HepG2 (cell line): Measurements from ENCODE around the gene RNF123. TPM values are rescaled to one million over a fixed set of nuclear protein-coding genes. Genes with fewer than 3 reads are reported as not detected.

Experiments used
- CHCHD3 ChIP-seq: sonication (generic); formaldehyde crosslinking; IDR thresholded peaks from 2 replicates; pipeline ENCODE4 v1.8.0; 2022; ENCODE audit warnings: mild to moderate bottlenecking, missing genetic modification reagents, moderate library complexity
- CHD4 ChIP-seq: fragments of 200-600 bp; sonication (generic); IDR thresholded peaks from 2 replicates; pipeline ENCODE4 v1.7.0; 2017; ENCODE audit warnings: mild to moderate bottlenecking, low read length, borderline replicate concordance
- DZIP1 ChIP-seq: sonication (generic); formaldehyde crosslinking; IDR thresholded peaks from 2 replicates; pipeline ENCODE4 v1.5.0; 2020; ENCODE audit warnings: mild to moderate bottlenecking, missing genetic modification reagents
- HCFC1 ChIP-seq: fragments of 150-350 bp; IDR thresholded peaks from 2 replicates; pipeline ENCODE4 v1.6.1; 2014; ENCODE audit warnings: low read depth, low read length
- KDM2A ChIP-seq: sonication (generic); formaldehyde crosslinking; IDR thresholded peaks from 2 replicates; pipeline ENCODE4 v1.4.0; 2020; ENCODE audit warnings: low read depth, missing genetic modification reagents, borderline replicate concordance
- KLF12 ChIP-seq: sonication (generic); formaldehyde crosslinking; IDR thresholded peaks from 2 replicates; pipeline ENCODE4 v1.4.0; 2020; ENCODE audit warnings: missing genetic modification reagents, borderline replicate concordance
- NR3C1 ChIP-seq: sonication (generic); formaldehyde crosslinking; IDR thresholded peaks from 2 replicates; pipeline ENCODE4 v1.4.0; 2020; ENCODE audit warnings: missing genetic modification reagents
- ONECUT2 ChIP-seq: sonication (generic); formaldehyde crosslinking; IDR thresholded peaks from 2 replicates; pipeline ENCODE4 v1.4.0; 2020; ENCODE audit warnings: missing genetic modification reagents
- RCOR2 ChIP-seq: IDR thresholded peaks from 2 replicates; pipeline ENCODE4 v1.6.1; 2016; ENCODE audit warnings: missing biosample characterization, missing genetic modification reagents
- SMYD3 ChIP-seq: sonication (generic); formaldehyde crosslinking; IDR thresholded peaks from 2 replicates; pipeline ENCODE4 v1.8.1; 2023; ENCODE audit warnings: mild to moderate bottlenecking, missing genetic modification reagents
- TEF ChIP-seq: sonication (generic); formaldehyde crosslinking; IDR thresholded peaks from 2 replicates; pipeline ENCODE4 v1.5.0; 2020; ENCODE audit warnings: missing genetic modification reagents
- TFAP4 ChIP-seq: sonication (generic); IDR thresholded peaks from 2 replicates; pipeline ENCODE4 v1.6.1; 2016; ENCODE audit warnings: low read depth, borderline replicate concordance
- TFDP2 ChIP-seq: sonication (generic); formaldehyde crosslinking; IDR thresholded peaks from 2 replicates; pipeline ENCODE4 v1.4.0; 2020; ENCODE audit warnings: missing genetic modification reagents
- TRIM24 ChIP-seq: sonication (generic); formaldehyde crosslinking; IDR thresholded peaks from 2 replicates; pipeline ENCODE4 v1.8.0; 2022; ENCODE audit warnings: mild to moderate bottlenecking, missing genetic modification reagents
- ZBTB8A ChIP-seq: sonication (generic); formaldehyde crosslinking; IDR thresholded peaks from 2 replicates; pipeline ENCODE4 v1.4.0; 2020; ENCODE audit warnings: mild to moderate bottlenecking, low read depth, missing genetic modification reagents, borderline replicate concordance
- ZKSCAN1 ChIP-seq: fragments of 150-350 bp; IDR thresholded peaks from 2 replicates; pipeline ENCODE4 v1.6.1; 2014; ENCODE audit warnings: low read length
- ZNF547 ChIP-seq: sonication (generic); formaldehyde crosslinking; IDR thresholded peaks from 2 replicates; pipeline ENCODE4 v1.5.1; 2020; ENCODE audit warnings: mild to moderate bottlenecking, missing genetic modification reagents
- ZNF615 ChIP-seq: sonication (generic); formaldehyde crosslinking; IDR thresholded peaks from 2 replicates; pipeline ENCODE4 v1.5.0; 2020; ENCODE audit warnings: mild to moderate bottlenecking, missing genetic modification reagents, borderline replicate concordance
- ZNF777 ChIP-seq: sonication (generic); formaldehyde crosslinking; IDR thresholded peaks from 2 replicates; pipeline ENCODE4 v1.4.0; 2020; ENCODE audit warnings: missing genetic modification reagents
- polyA plus RNA-seq, 8 experiments: library from polyadenylated mRNA; depleted of rRNA in 3 of 8; stranded (reverse) in 7 of 8; unstranded in 1 of 8; fragments of >200 nt; fragmentation: Illumina TruSeq in 4 of 8; extraction: Trizol in 4 of 8; gene quantifications; 2 replicates each; pipeline versions ENCODE4 v1.2.1 to v1.2.3, GENCODE V29; 2011 to 2016; ENCODE audit warnings: low read depth in 4 of 8, missing spikeins in 1 of 8, mixed read lengths in 1 of 8; ENCODE audit not compliant: insufficient read depth in 1 of 8
- total RNA-seq, 5 experiments: library from RNA; depleted of rRNA; stranded (reverse); fragments of >200 nt; fragmentation: Illumina TruSeq; extraction: Trizol; gene quantifications; 2 replicates each; pipeline ENCODE4 v1.2.3, GENCODE V29; 2016; ENCODE audit warnings: low read depth in 1 of 5
- TF ChIP-seq, protein P1 (sequence below): sonication (generic); formaldehyde crosslinking; IDR thresholded peaks from 2 replicates; pipeline ENCODE4 v1.9.0; 2021; ENCODE audit warnings: missing genetic modification reagents, borderline replicate concordance

RNF123 gene
- total and polyA plus RNA-seq, 2 of the 13 experiments (the other 11 are each of a cell fraction or from before 2014, with no cell fraction given) = 29.9 to 82.2 TPM

- TF ChIP-seq HCFC1 (peak; percentile 49; the same call in 1 of the 2 replicates), KDM2A (CRISPR knock-in tag) (peak; percentile 98), ZKSCAN1 (no peak), ONECUT2 (CRISPR knock-in tag) (no peak), ZNF547 (0 out of 2 replicates have a peak, but pooled peaks have one; percentile 38), SMYD3 (CRISPR knock-in tag) (no peak), TRIM24 (no peak), DZIP1 (0 out of 2 replicates have a peak, but pooled peaks have one; percentile 40), TFDP2 (CRISPR knock-in tag) (peak; percentile 52), NR3C1 (no peak), RCOR2 (CRISPR knock-in tag) (no peak), ZNF615 (CRISPR knock-in tag) (no peak), ZNF777 (CRISPR knock-in tag) (no peak; the same call in 1 of the 2 replicates), CHD4 (peak; percentile 76; the same call in 1 of the 2 replicates), CHCHD3 (CRISPR knock-in tag) (no peak), ZBTB8A (CRISPR knock-in tag) (no peak), KLF12 (CRISPR knock-in tag) (no peak; the same call in 1 of the 2 replicates), TFAP4 (0 out of 2 replicates have a peak, but pooled peaks have one; percentile 19), TEF (no peak)
- TF ChIP-seq, protein P1, sequence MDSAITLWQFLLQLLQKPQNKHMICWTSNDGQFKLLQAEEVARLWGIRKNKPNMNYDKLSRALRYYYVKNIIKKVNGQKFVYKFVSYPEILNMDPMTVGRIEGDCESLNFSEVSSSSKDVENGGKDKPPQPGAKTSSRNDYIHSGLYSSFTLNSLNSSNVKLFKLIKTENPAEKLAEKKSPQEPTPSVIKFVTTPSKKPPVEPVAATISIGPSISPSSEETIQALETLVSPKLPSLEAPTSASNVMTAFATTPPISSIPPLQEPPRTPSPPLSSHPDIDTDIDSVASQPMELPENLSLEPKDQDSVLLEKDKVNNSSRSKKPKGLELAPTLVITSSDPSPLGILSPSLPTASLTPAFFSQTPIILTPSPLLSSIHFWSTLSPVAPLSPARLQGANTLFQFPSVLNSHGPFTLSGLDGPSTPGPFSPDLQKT (CRISPR knock-in tag) = no peak
Measured at GRCh38 chr3:49689046-49689907, at the start of gene RNF123, which contains the start of gene MST1 (continued).
